ENCODE results near the gene HTR3B.

Gene HTR3B

GRCh38 chr11:113949891-113950290 is 45.3 kb downstream of the HTR3B start:
- DNase-seq = no peak

- DNase-seq = no peak
Measured at GRCh38 chr11:113951537-113951936, 46.9 kb downstream of the HTR3B start.

- no peak for DNase-seq
Measured at GRCh38 chr11:113952070-113952469, 47.5 kb downstream of the HTR3B start.

GRCh38 chr11:113952588-113952987 is 48.0 kb downstream of the HTR3B start:
- DNase-seq = no peak

GRCh38 chr11:113954235-113954634 is 49.6 kb downstream of the HTR3B start:
- DNase-seq = no peak

GRCh38 chr11:113956986-113957385 is 52.4 kb downstream of the HTR3B start:
- no peak for DNase-seq

GRCh38 chr11:113960702-113961330 is 56.2 kb downstream of the HTR3B start:
- DNase-seq = no peak

GRCh38 chr11:113967361-113967760 is 62.8 kb downstream of the HTR3B start:
- DNase-seq = no peak

- DNase-seq = no peak
Measured at GRCh38 chr11:113971506-113972195, 67.1 kb downstream of the HTR3B start.

GRCh38 chr11:113974741-113975470 is 70.3 kb downstream of the HTR3B start, which contains the start of gene HTR3A:
HTR3A (plus strand) TSS chr11:113975108; CDS start chr11:113975326, 218 bp downstream.
- peak; percentile 54 for DNase-seq

- DNase-seq = no peak
Measured at GRCh38 chr11:113977071-113977490, 72.5 kb downstream of the HTR3B start.

GRCh38 chr11:113977701-113978100 is 73.1 kb downstream of the HTR3B start:
- DNase-seq = no peak

- no peak for DNase-seq
Measured at GRCh38 chr11:113979431-113979830, 74.8 kb downstream of the HTR3B start.

- no peak for DNase-seq
Measured at GRCh38 chr11:113980785-113981184, 76.2 kb downstream of the HTR3B start.

- no peak for DNase-seq
Measured at GRCh38 chr11:113982306-113982705, 77.7 kb downstream of the HTR3B start.

- DNase-seq = no peak
Measured at GRCh38 chr11:113984781-113985180, 80.2 kb downstream of the HTR3B start.

GRCh38 chr11:113985906-113986305 is 81.3 kb downstream of the HTR3B start:
- no peak for DNase-seq

GRCh38 chr11:113986351-113987140 is 82.0 kb downstream of the HTR3B start:
- no peak for DNase-seq

GRCh38 chr11:113989381-113989780 is 84.8 kb downstream of the HTR3B start:
- DNase-seq = no peak

- no peak for DNase-seq
Measured at GRCh38 chr11:113989916-113990315, 85.3 kb downstream of the HTR3B start.

- no peak for DNase-seq
Measured at GRCh38 chr11:113991170-113991569, 86.6 kb downstream of the HTR3B start.

GRCh38 chr11:113991718-113992458 is 87.3 kb downstream of the HTR3B start:
- DNase-seq = no peak

Data from NCI-H1436 treated with DMSO at 0.1 percent for 48 hours (cell line).